Islet precursor cell (in vitro differentiated cells): ENCODE measurements around the gene CATSPERZ.

Source experiments
- DNase-seq: peaks from one replicate; pipeline ENCODE4 v3.0.0-alpha.2; 2018

The CATSPERZ gene

GRCh38 chr11:64285885-64286800 is 14.0 kb upstream of the CATSPERZ start:
- DNase-seq: peak; percentile 63

GRCh38 chr11:64286801-64287159 is 13.4 kb upstream of the CATSPERZ start:
- no peak for DNase-seq

GRCh38 chr11:64287676-64288352 is 12.3 kb upstream of the CATSPERZ start:
- no peak for DNase-seq

GRCh38 chr11:64288353-64288750 is 11.8 kb upstream of the CATSPERZ start:
- no peak for DNase-seq

GRCh38 chr11:64289002-64289564 is 11.1 kb upstream of the CATSPERZ start:
- no peak for DNase-seq

- DNase-seq: no peak
These were observed 9.6 kb upstream of the CATSPERZ start for GRCh38 chr11:64290352-64291261.

- no peak for DNase-seq
These were observed 8.9 kb upstream of the CATSPERZ start, which contains the start of gene KCNK4 for GRCh38 chr11:64291262-64291751. Gene KCNK4, plus strand, starts transcription at chr11:64291302. Its CDS starts 1,717 bp downstream, at chr11:64293019.

- DNase-seq: no peak
These were observed 8.3 kb upstream of the CATSPERZ start for GRCh38 chr11:64291752-64292459.

GRCh38 chr11:64292460-64293254 is 7.5 kb upstream of the CATSPERZ start:
- DNase-seq: no peak

GRCh38 chr11:64294774-64295173 is 5.4 kb upstream of the CATSPERZ start:
- peak; percentile 72 for DNase-seq

- DNase-seq: no peak
These were observed 4.4 kb upstream of the CATSPERZ start for GRCh38 chr11:64295760-64296159.

GRCh38 chr11:64296236-64296635 is 3.9 kb upstream of the CATSPERZ start:
- DNase-seq: no peak

GRCh38 chr11:64296830-64297698 is 3.1 kb upstream of the CATSPERZ start:
- DNase-seq: peak; percentile 50

GRCh38 chr11:64297699-64298358 is 2.3 kb upstream of the CATSPERZ start:
- no peak for DNase-seq

GRCh38 chr11:64298966-64299846 is 952 bp upstream of the CATSPERZ start:
- peak; percentile 56 for DNase-seq

GRCh38 chr11:64303109-64304031 is 3.2 kb downstream of the CATSPERZ start:
- no peak for DNase-seq

- DNase-seq: no peak
These were observed 3.8 kb downstream of the CATSPERZ start for GRCh38 chr11:64304032-64304315.
